ENCODE data around the gene NFIB. TPM values are rescaled to one million over a fixed set of nuclear protein-coding genes. Genes with fewer than 3 reads are reported as not detected.

NFIB gene
- total and polyA plus RNA-seq, 2 of the 13 experiments (the other 11 are each of a cell fraction or from before 2014, with no cell fraction given): 0.98 to 4.6 TPM

DNA sequence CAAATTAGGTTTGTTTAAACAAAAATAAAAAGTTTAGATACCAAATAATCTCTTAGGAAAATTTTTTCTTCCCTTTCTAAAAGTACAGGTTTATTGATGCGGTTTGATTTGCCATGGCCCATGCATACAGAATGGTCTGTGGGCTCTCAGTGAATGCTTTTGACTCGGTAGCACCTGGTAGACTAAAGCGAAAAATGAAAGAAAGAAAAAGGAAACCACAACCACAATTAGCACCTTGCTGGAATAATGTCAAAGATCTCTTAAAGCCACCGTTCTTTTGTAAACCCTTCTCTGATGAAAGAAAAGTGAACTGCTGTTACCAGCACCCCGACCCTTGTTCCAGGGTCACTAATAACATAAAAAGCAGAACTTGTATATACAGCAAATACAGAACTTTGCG lies 157.9 kb downstream of the NFIB start:
- Histone ChIP-seq H2AFZ (ENCODE audit: low read length) (no peak overlapping the region), H3K27me3 (ENCODE audit: control insufficient read depth in 1 of 2, insufficient read depth in 2 of 2, low read length in 2 of 2) (no peaks in the 10 kb centered on the region; a peak in 1 of 5 replicates), H3K36me3 (replicated peaks in 1 of 2; ENCODE audit: control insufficient read depth in 1 of 2, insufficient read depth in 2 of 2, low read length in 2 of 2) (no peaks in the 10 kb centered on the region), H3K9me3 (ENCODE audit: low read length) (no peaks in the 10 kb centered on the region), H3K4me3 (replicated peaks in 1 of 3; ENCODE audit: insufficient read depth in 1 of 3, low read depth in 2 of 3, low read length in 3 of 3) (no peak overlapping the region), H3K27ac (ENCODE audit: extremely low read length, insufficient read depth, low read length) (no peak overlapping the region), H3K79me2 (ENCODE audit: insufficient read depth, low read length) (no peaks in the 10 kb centered on the region), H3K4me1 (ENCODE audit: insufficient read depth, low read length) (no peaks in the 10 kb centered on the region), H3K9ac (ENCODE audit: insufficient read depth, low read depth, low read length) (no peak overlapping the region), H4K20me1 (ENCODE audit: insufficient read depth, low read length) (no peaks in the 10 kb centered on the region), H3K4me2 (ENCODE audit: low read depth, low read length) (no peak overlapping the region)
- ATAC-seq: no peak
- POLR2A ChIA-PET: no interaction called here
- DNase-seq (ENCODE audit: low spot score): no peak
- BruUV-seq (replicated peaks): no TSS peak
- in situ Hi-C loops (cut with HindIII; ENCODE audit: extremely low pct_ligation_motif_present, low pct_unique_long_range_greater_than_20kb) (no loop called here), intact Hi-C loops (cut with micrococcal nuclease; ENCODE audit: unreplicated experiment) (no loop called here)
- CTCF ChIA-PET (ENCODE audit: low intra/inter-chr PET ratio, low total read pairs): no interaction called here
- no peak for TF ChIP-seq IKZF1 (IDR thresholded peaks at IDR 0.05)
- TF ChIP-seq IKZF4 (CRISPR knock-in tag; IDR thresholded peaks at IDR 0.05; ENCODE audit: borderline replicate concordance, low read depth, not compliant biosample characterization): no peak
- TF ChIP-seq, protein P1, sequence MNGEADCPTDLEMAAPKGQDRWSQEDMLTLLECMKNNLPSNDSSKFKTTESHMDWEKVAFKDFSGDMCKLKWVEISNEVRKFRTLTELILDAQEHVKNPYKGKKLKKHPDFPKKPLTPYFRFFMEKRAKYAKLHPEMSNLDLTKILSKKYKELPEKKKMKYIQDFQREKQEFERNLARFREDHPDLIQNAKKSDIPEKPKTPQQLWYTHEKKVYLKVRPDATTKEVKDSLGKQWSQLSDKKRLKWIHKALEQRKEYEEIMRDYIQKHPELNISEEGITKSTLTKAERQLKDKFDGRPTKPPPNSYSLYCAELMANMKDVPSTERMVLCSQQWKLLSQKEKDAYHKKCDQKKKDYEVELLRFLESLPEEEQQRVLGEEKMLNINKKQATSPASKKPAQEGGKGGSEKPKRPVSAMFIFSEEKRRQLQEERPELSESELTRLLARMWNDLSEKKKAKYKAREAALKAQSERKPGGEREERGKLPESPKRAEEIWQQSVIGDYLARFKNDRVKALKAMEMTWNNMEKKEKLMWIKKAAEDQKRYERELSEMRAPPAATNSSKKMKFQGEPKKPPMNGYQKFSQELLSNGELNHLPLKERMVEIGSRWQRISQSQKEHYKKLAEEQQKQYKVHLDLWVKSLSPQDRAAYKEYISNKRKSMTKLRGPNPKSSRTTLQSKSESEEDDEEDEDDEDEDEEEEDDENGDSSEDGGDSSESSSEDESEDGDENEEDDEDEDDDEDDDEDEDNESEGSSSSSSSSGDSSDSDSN (CRISPR knock-in tag; IDR thresholded peaks at IDR 0.05): no peak
- no peak for TF ChIP-seq TGIF2 (CRISPR knock-in tag; IDR thresholded peaks at IDR 0.05)
- 60% methylated on average over 6 of the region's 6 CpGs for WGBS (ENCODE audit: low lambda C conversion rate)
- no peak for FAIRE-seq

DNA sequence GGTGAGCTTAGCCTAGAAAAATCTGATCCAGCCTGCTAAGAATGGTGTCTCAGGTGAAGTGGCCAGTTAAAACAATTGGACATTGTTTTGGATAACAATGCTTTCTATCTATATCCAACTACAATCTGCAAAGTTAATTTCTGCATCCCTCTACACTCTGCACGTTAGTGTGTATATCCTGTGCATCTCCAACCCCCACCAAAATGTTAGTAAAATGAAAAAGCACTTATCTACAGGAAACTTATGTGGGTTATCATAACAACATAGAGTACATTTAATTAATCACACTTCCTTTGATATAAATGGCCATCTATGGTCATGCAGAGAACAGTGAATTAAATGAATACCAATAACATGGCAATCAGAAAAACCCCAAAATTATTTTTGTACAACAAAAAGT lies 158.7 kb downstream of the NFIB start:
- Histone ChIP-seq H3K4me2 (ENCODE audit: low read depth, low read length) (no peak overlapping the region), H4K20me1 (ENCODE audit: insufficient read depth, low read length) (no peaks in the 10 kb centered on the region), H2AFZ (ENCODE audit: low read length) (no peak overlapping the region), H3K4me1 (ENCODE audit: insufficient read depth, low read length) (no peaks in the 10 kb centered on the region), H3K27ac (ENCODE audit: extremely low read length, insufficient read depth, low read length) (no peak overlapping the region), H3K9ac (ENCODE audit: insufficient read depth, low read depth, low read length) (no peak overlapping the region), H3K36me3 (replicated peaks in 1 of 2; ENCODE audit: control insufficient read depth in 1 of 2, insufficient read depth in 2 of 2, low read length in 2 of 2) (no peaks in the 10 kb centered on the region), H3K79me2 (ENCODE audit: insufficient read depth, low read length) (no peaks in the 10 kb centered on the region), H3K4me3 (replicated peaks in 1 of 3; ENCODE audit: insufficient read depth in 1 of 3, low read depth in 2 of 3, low read length in 3 of 3) (no peak overlapping the region), H3K27me3 (ENCODE audit: control insufficient read depth in 1 of 2, insufficient read depth in 2 of 2, low read length in 2 of 2) (no peaks in the 10 kb centered on the region; a peak in 1 of 5 replicates), H3K9me3 (ENCODE audit: low read length) (no peaks in the 10 kb centered on the region)
- intact Hi-C loops (cut with micrococcal nuclease; ENCODE audit: unreplicated experiment): no loop called here
- in situ Hi-C loops (cut with HindIII; ENCODE audit: extremely low pct_ligation_motif_present, low pct_unique_long_range_greater_than_20kb): no loop called here
- no TSS peak for BruUV-seq (replicated peaks)
- no peak for FAIRE-seq
- no peak for ATAC-seq
- no peak for DNase-seq (ENCODE audit: low spot score)
- 54% methylated on average over 1 of the region's 1 CpG for WGBS (ENCODE audit: low lambda C conversion rate)
- ChIA-PET POLR2A (no interaction called here), CTCF (ENCODE audit: low intra/inter-chr PET ratio, low total read pairs) (no interaction called here)
- TF ChIP-seq ZNF468 (CRISPR knock-in tag; IDR thresholded peaks at IDR 0.05): no peak
- no peak for TF ChIP-seq ZNF572 (CRISPR knock-in tag; IDR thresholded peaks at IDR 0.05)
- TF ChIP-seq REPIN1 (CRISPR knock-in tag; IDR thresholded peaks at IDR 0.05; ENCODE audit: borderline replicate concordance, low read depth): no peak
- no peak for TF ChIP-seq TOPORS (CRISPR knock-in tag; IDR thresholded peaks at IDR 0.05)
- TF ChIP-seq NBN (conservative IDR thresholded peaks at IDR 0.05): no peak
- no peak for TF ChIP-seq MXD4 (CRISPR knock-in tag; IDR thresholded peaks at IDR 0.05)
- TF ChIP-seq, protein P2, sequence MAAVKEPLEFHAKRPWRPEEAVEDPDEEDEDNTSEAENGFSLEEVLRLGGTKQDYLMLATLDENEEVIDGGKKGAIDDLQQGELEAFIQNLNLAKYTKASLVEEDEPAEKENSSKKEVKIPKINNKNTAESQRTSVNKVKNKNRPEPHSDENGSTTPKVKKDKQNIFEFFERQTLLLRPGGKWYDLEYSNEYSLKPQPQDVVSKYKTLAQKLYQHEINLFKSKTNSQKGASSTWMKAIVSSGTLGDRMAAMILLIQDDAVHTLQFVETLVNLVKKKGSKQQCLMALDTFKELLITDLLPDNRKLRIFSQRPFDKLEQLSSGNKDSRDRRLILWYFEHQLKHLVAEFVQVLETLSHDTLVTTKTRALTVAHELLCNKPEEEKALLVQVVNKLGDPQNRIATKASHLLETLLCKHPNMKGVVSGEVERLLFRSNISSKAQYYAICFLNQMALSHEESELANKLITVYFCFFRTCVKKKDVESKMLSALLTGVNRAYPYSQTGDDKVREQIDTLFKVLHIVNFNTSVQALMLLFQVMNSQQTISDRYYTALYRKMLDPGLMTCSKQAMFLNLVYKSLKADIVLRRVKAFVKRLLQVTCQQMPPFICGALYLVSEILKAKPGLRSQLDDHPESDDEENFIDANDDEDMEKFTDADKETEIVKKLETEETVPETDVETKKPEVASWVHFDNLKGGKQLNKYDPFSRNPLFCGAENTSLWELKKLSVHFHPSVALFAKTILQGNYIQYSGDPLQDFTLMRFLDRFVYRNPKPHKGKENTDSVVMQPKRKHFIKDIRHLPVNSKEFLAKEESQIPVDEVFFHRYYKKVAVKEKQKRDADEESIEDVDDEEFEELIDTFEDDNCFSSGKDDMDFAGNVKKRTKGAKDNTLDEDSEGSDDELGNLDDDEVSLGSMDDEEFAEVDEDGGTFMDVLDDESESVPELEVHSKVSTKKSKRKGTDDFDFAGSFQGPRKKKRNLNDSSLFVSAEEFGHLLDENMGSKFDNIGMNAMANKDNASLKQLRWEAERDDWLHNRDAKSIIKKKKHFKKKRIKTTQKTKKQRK (IDR thresholded peaks at IDR 0.05; ENCODE audit: low read length): no peak
- no peak for TF ChIP-seq TBX3 (IDR thresholded peaks at IDR 0.05; ENCODE audit: borderline replicate concordance)
- TF ChIP-seq SRSF4 (IDR thresholded peaks at IDR 0.05; ENCODE audit: low read depth, low read length, poor library complexity, severe bottlenecking): no peak
- no peak for TF ChIP-seq CBX1 (IDR thresholded peaks at IDR 0.05; ENCODE audit: low read depth)
- TF ChIP-seq ZNF224 (CRISPR knock-in tag; IDR thresholded peaks at IDR 0.05): no peak
- TF ChIP-seq POLR2AphosphoS2 (IDR thresholded peaks at IDR 0.05; ENCODE audit: low read depth, low read length): no peak

All from HepG2 (cell line).